ENCODE results near the gene PATE3. TPM values are rescaled to one million over a fixed set of nuclear protein-coding genes. Genes with fewer than 3 reads are reported as not detected.

PATE3 gene
- polyA plus RNA-seq, 3 donors: not detected

GRCh38 chr11:125807909-125808308 lies 20.0 kb downstream of the PATE3 start:
- WGBS, 3 donors: 88 to 100% (median 95%) methylated on average over 1 of the region's 1 CpG
- no peak overlapping the region for H3K27ac ChIP-seq (ENCODE audit: low read depth, low read length)

DNA sequence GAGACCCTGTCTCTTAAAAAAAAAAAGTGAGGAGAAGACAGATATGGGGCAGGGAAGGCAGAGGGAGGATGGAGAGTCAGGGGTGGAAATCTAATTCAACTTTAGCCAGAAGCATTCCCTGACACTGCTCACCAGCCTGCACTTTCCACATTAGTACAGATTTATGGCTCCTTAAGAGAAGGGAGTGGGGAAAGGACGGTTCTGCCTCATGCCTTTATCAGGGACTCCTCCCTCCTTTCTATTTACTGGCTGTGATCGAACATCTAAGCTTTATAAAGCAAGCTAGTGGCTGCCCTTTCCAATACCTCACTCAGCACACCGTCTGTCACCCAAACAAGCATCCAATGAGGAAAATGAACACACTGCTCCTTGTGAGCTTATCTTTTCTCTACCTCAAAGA lies 45.1 kb downstream of the PATE3 start, which contains the start of gene PATE4:
TSS of gene PATE4 (plus strand) at position 301 of the 400 bp plus-strand sequence. CDS start at position 345, 44 bp downstream.
- H3K27ac ChIP-seq (ENCODE audit: low read depth, low read length): no peak within 1 kb of the TSS
- 20 to 48% (median 37%) methylated on average over 3 of the region's 3 CpGs for WGBS, 3 donors

DNA sequence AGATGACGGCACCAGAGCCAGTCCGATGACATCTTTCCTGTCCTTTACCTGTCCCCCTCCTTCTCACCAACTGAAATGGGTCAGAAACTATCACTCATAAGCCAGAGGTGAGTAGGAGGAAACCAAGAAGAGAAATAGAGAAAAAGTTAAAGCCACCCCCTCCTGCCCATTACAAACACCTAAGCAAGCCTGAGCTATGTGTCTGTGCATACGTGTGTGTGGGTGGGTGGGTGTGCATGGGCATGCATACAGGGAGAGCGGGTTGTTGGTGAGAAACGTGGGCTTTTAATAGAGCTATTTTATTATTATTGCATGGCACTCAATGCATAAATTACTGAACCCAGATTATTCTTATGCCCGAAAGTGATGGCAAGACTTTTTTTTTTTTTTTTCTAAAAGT lies 47.8 kb downstream of the PATE3 start:
- 75 to 85% (median 82%) methylated on average over 6 of the region's 6 CpGs for WGBS, 3 donors
- no peak overlapping the region for H3K27ac ChIP-seq (ENCODE audit: low read depth, low read length)

Other genes starting within 250 kb of the PATE3 start
- gene EI24, start 218.7 kb upstream of the PATE3 start, polyA plus RNA-seq: 10 to 100 TPM; 67.1 to 83.5 (median 70.4) TPM
- 10 to 100 TPM; 27.4 to 78.2 (median 53.0) TPM for gene STT3A, start 195.3 kb upstream of the PATE3 start, polyA plus RNA-seq
- gene CHEK1, start 163.0 kb upstream of the PATE3 start, polyA plus RNA-seq: 1 to 10 TPM in 2 of 3 donors, under 1 TPM in 1; 0.91 to 2.5 (median 1.1) TPM
- not detected for gene ACRV1, start 107.3 kb upstream of the PATE3 start, polyA plus RNA-seq
- not detected for gene PATE1, start 41.8 kb upstream of the PATE3 start, polyA plus RNA-seq
- not detected for gene PATE2, start 9.3 kb upstream of the PATE3 start, polyA plus RNA-seq
- gene PATE4, start 45.2 kb downstream of the PATE3 start, polyA plus RNA-seq: not detected
- 1 to 10 TPM; 1.1 to 2.6 (median 2.0) TPM for gene HYLS1, start 99.5 kb downstream of the PATE3 start, polyA plus RNA-seq
- 10 to 100 TPM in 1 of 3 donors, 1 to 10 TPM in 2; 8.6 to 12.2 (median 8.9) TPM for gene PUS3, start 115.1 kb downstream of the PATE3 start, polyA plus RNA-seq
- gene DDX25, start 116.4 kb downstream of the PATE3 start, polyA plus RNA-seq: under 1 TPM; 0.06 to 0.34 (median 0.26) TPM
- under 1 TPM; 0.02 to 0.45 (median 0.13) TPM for gene VSIG10L2, start 157.9 kb downstream of the PATE3 start, polyA plus RNA-seq

Measured in adipose tissue (tissue), 3 donors.